ENCODE data around the gene PRAC1. TPM values are rescaled to one million over a fixed set of nuclear protein-coding genes. Genes with fewer than 3 reads are reported as not detected.

The PRAC1 gene
- total and polyA plus RNA-seq, 8 donors, result not detected

GRCh38 chr17:48678141-48678971 lies 44.0 kb downstream of the PRAC1 start:
- DNase-seq, result peak; percentile 39 to 89 (median 52)
- Histone ChIP-seq H3K4me1 (peaks cover 4% of the 10 kb centered on the region in 2 donors), H3K27ac (no peak overlapping the region), H3K27me3 (peaks cover 8 to 92% of the 10 kb centered on the region in 2 donors), H3K9me3 (no peaks in the 10 kb centered on the region), H3K36me3 (no peaks in the 10 kb centered on the region), H3K4me3 (no peak overlapping the region)
- intact Hi-C loops (cut with DNase I), result loop anchor here in 1 of 2 donors (10.0 kb wide), 1 partner anchor 206 kb away; no protein-coding TSS in a partner anchor
- ATAC-seq, result peak; percentile 99
- TF ChIP-seq, protein P1, sequence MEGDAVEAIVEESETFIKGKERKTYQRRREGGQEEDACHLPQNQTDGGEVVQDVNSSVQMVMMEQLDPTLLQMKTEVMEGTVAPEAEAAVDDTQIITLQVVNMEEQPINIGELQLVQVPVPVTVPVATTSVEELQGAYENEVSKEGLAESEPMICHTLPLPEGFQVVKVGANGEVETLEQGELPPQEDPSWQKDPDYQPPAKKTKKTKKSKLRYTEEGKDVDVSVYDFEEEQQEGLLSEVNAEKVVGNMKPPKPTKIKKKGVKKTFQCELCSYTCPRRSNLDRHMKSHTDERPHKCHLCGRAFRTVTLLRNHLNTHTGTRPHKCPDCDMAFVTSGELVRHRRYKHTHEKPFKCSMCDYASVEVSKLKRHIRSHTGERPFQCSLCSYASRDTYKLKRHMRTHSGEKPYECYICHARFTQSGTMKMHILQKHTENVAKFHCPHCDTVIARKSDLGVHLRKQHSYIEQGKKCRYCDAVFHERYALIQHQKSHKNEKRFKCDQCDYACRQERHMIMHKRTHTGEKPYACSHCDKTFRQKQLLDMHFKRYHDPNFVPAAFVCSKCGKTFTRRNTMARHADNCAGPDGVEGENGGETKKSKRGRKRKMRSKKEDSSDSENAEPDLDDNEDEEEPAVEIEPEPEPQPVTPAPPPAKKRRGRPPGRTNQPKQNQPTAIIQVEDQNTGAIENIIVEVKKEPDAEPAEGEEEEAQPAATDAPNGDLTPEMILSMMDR (IDR thresholded peaks at IDR 0.05), result peak; percentile 90 to 96

GRCh38 chr17:48676963-48677558 lies 45.3 kb downstream of the PRAC1 start:
- TF ChIP-seq, protein P1 (IDR thresholded peaks at IDR 0.05), result no peak
- Histone ChIP-seq H3K9me3 (no peaks in the 10 kb centered on the region), H3K27ac (no peak overlapping the region), H3K36me3 (no peaks in the 10 kb centered on the region), H3K4me1 (peaks cover 4 to 6% of the 10 kb centered on the region in 2 donors), H3K27me3 (peaks cover 13 to 93% of the 10 kb centered on the region in 2 donors), H3K4me3 (no peak overlapping the region)
- intact Hi-C loops (cut with DNase I), result loop anchor here in 1 of 2 donors (10.0 kb wide), 1 partner anchor 208 kb away; no protein-coding TSS in a partner anchor
- ATAC-seq, result no peak
- DNase-seq, result no peak

GRCh38 chr17:48672340-48672739 lies 50.0 kb downstream of the PRAC1 start:
- DNase-seq, result no peak
- no peak overlapping the region for H3K27ac ChIP-seq
- no peak for ATAC-seq
- no peaks in the 10 kb centered on the region for H3K9me3 ChIP-seq
- H3K27me3 ChIP-seq, result peaks cover 5 to 81% of the 10 kb centered on the region in 2 donors
- intact Hi-C loops (cut with DNase I), result loop anchor here in 1 of 2 donors (10.0 kb wide), 1 partner anchor 212 kb away; no protein-coding TSS in a partner anchor
- TF ChIP-seq, protein P1 (IDR thresholded peaks at IDR 0.05), result no peak
- no peaks in the 10 kb centered on the region for H3K36me3 ChIP-seq
- peaks cover 0 to 9% of the 10 kb centered on the region in 2 donors for H3K4me1 ChIP-seq
- no peak overlapping the region for H3K4me3 ChIP-seq

Small RNAs within 50 kb of the gene (microRNA-seq; reads per million reads assigned to microRNA genes)
- gene MIR3185, result 0 reads per million in 2 donors

Other genes starting within 250 kb of the PRAC1 start
- gene HOXB1, start 191.5 kb downstream of the PRAC1 start, total RNA-seq, result not detected
- gene HOXB1, start 191.5 kb downstream of the PRAC1 start, polyA plus RNA-seq (ENCODE audit: insufficient read length in 6 of 6), result under 1 TPM in 5 of 6 donors, not detected in 1; 0.09 to 0.39 (median 0.10) TPM
- 10 to 100 TPM in 1 of 2 donors, 1 to 10 TPM in 1; 9.7 to 11.8 TPM for gene HOXB2, start 177.4 kb downstream of the PRAC1 start, total RNA-seq
- gene HOXB2, start 177.4 kb downstream of the PRAC1 start, polyA plus RNA-seq (ENCODE audit: insufficient read length in 6 of 6), result 10 to 100 TPM; 24.0 to 33.6 (median 25.8) TPM
- gene HOXB4, start 144.2 kb downstream of the PRAC1 start, total RNA-seq, result 1 to 10 TPM; 4.5 to 4.8 TPM
- gene HOXB4, start 144.2 kb downstream of the PRAC1 start, polyA plus RNA-seq (ENCODE audit: insufficient read length in 6 of 6), result 10 to 100 TPM; 11.7 to 19.0 (median 13.5) TPM
- gene HOXB3, start 132.3 kb downstream of the PRAC1 start, total RNA-seq, result 10 to 100 TPM; 10.4 to 15.0 TPM
- 100 to 1,000 TPM in 2 of 6 donors, 10 to 100 TPM in 4; 74.9 to 114 (median 94.5) TPM for gene HOXB3, start 132.3 kb downstream of the PRAC1 start, polyA plus RNA-seq (ENCODE audit: insufficient read length in 6 of 6)
- gene HOXB5, start 128.7 kb downstream of the PRAC1 start, total RNA-seq, result 1 to 10 TPM; 3.3 to 4.2 TPM
- 10 to 100 TPM; 26.3 to 37.5 (median 31.2) TPM for gene HOXB5, start 128.7 kb downstream of the PRAC1 start, polyA plus RNA-seq (ENCODE audit: insufficient read length in 6 of 6)
- 1 to 10 TPM; 5.1 to 6.7 TPM for gene HOXB6, start 117.5 kb downstream of the PRAC1 start, total RNA-seq
- gene HOXB6, start 117.5 kb downstream of the PRAC1 start, polyA plus RNA-seq (ENCODE audit: insufficient read length in 6 of 6), result 10 to 100 TPM; 10.8 to 17.1 (median 12.9) TPM
- gene HOXB7, start 111.5 kb downstream of the PRAC1 start, total RNA-seq, result 1 to 10 TPM; 2.4 to 3.0 TPM
- gene HOXB7, start 111.5 kb downstream of the PRAC1 start, polyA plus RNA-seq (ENCODE audit: insufficient read length in 6 of 6), result 10 to 100 TPM in 1 of 6 donors, 1 to 10 TPM in 5; 6.1 to 10.5 (median 7.2) TPM
- gene HOXB8, start 107.2 kb downstream of the PRAC1 start, total RNA-seq, result under 1 TPM; 0.32 to 0.39 TPM
- 1 to 10 TPM in 2 of 6 donors, under 1 TPM in 4; 0.34 to 1.6 (median 0.85) TPM for gene HOXB8, start 107.2 kb downstream of the PRAC1 start, polyA plus RNA-seq (ENCODE audit: insufficient read length in 6 of 6)
- gene HOXB9, start 96.2 kb downstream of the PRAC1 start, total RNA-seq, result not detected
- under 1 TPM; 0.09 to 0.61 (median 0.15) TPM for gene HOXB9, start 96.2 kb downstream of the PRAC1 start, polyA plus RNA-seq (ENCODE audit: insufficient read length in 6 of 6)
- gene PRAC2, start 667 bp upstream of the PRAC1 start, total RNA-seq, result not detected
- gene PRAC2, start 667 bp upstream of the PRAC1 start, polyA plus RNA-seq (ENCODE audit: insufficient read length in 6 of 6), result not detected
- gene HOXB13, start 6.2 kb upstream of the PRAC1 start, total RNA-seq, result not detected
- not detected for gene HOXB13, start 6.2 kb upstream of the PRAC1 start, polyA plus RNA-seq (ENCODE audit: insufficient read length in 6 of 6)
- gene TTLL6, start 94.7 kb upstream of the PRAC1 start, total RNA-seq, result 1 to 10 TPM in 1 of 2 donors, under 1 TPM in 1; 0.35 to 1.3 TPM
- 1 to 10 TPM in 4 of 6 donors, under 1 TPM in 2; 0.50 to 2.4 (median 1.7) TPM for gene TTLL6, start 94.7 kb upstream of the PRAC1 start, polyA plus RNA-seq (ENCODE audit: insufficient read length in 6 of 6)
- 100 to 1,000 TPM; 116 to 128 TPM for gene CALCOCO2, start 108.5 kb upstream of the PRAC1 start, total RNA-seq
- gene CALCOCO2, start 108.5 kb upstream of the PRAC1 start, polyA plus RNA-seq (ENCODE audit: insufficient read length in 6 of 6), result 100 to 1,000 TPM; 105 to 132 (median 114) TPM
- gene ATP5MC1, start 170.3 kb upstream of the PRAC1 start, total RNA-seq, result 10 to 100 TPM; 56.6 to 83.3 TPM
- gene ATP5MC1, start 170.3 kb upstream of the PRAC1 start, polyA plus RNA-seq (ENCODE audit: insufficient read length in 6 of 6), result 10 to 100 TPM; 79.1 to 97.1 (median 89.1) TPM
- 10 to 100 TPM; 65.8 to 70.3 TPM for gene UBE2Z, start 185.9 kb upstream of the PRAC1 start, total RNA-seq
- 100 to 1,000 TPM in 4 of 6 donors, 10 to 100 TPM in 2; 99.5 to 108 (median 102) TPM for gene UBE2Z, start 185.9 kb upstream of the PRAC1 start, polyA plus RNA-seq (ENCODE audit: insufficient read length in 6 of 6)
- gene SNF8, start 222.3 kb upstream of the PRAC1 start, total RNA-seq, result 100 to 1,000 TPM in 1 of 2 donors, 10 to 100 TPM in 1; 95.8 to 109 TPM
- 10 to 100 TPM; 80.7 to 95.3 (median 86.0) TPM for gene SNF8, start 222.3 kb upstream of the PRAC1 start, polyA plus RNA-seq (ENCODE audit: insufficient read length in 6 of 6)
- gene GIP, start 246.1 kb upstream of the PRAC1 start, total RNA-seq, result not detected
- gene GIP, start 246.1 kb upstream of the PRAC1 start, polyA plus RNA-seq (ENCODE audit: insufficient read length in 6 of 6), result under 1 TPM in 2 of 6 donors, not detected in 4; 0.31 to 0.57 TPM